Body of pancreas (tissue), 4 donors: ENCODE measurements around the gene PTGDS.

ENCODE experiments used
- CTCF ChIP-seq, 7 experiments: fragments of 450-650 bp in 4 of 7; fragments of 200-600 bp in 3 of 7; sonication (generic) in 3 of 7; IDR thresholded peaks; one replicate each; pipeline ENCODE4 v1.5.1; 2016 to 2019; ENCODE audit warnings: antibody characterized with exemption in 7 of 7
- POLR2A ChIP-seq, 3 donors: fragments of 450-650 bp; IDR thresholded peaks; one replicate each; pipeline ENCODE4 v1.6.1; 2016; ENCODE audit warnings: antibody characterized with exemption in 3 of 3, mild to moderate bottlenecking in 2 of 3

DNA sequence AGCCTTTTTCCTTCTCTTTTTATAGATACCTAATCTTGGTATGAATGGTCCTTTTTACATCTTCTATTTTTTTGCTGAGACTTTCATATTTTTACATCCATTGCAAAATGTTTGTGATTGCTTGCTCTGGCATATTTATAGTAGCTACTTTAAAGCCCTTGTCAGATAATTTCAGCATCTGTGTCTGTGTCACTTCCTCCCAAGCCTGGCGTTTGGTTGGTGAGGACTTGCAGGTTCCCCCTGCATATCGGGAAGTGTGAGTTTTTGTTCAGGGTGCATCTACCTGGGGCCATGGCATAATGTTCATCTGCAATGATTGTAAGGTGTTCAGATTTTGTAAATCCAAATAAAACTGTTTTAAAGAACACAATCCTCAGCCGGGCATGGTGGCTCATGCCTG is 41.7 kb upstream of the PTGDS start:
- TF ChIP-seq CTCF (IDR thresholded peaks at IDR 0.05) (no peak), POLR2A (IDR thresholded peaks at IDR 0.05) (no peak)
